RCC 7860 (cell line): Measurements from ENCODE around the gene TIMM13.
"Not testable (repeated sequence)": the region's sequence is repeated elsewhere in the genome, so short reads cannot be mapped to it uniquely, and the experiment has no call there.

Source experiments
- DNase-seq: peaks from one replicate; pipeline ENCODE4 v3.0.0-alpha.2; 2015; ENCODE audit warnings: low spot score
- FAIRE-seq: peaks from 2 replicates; lab custom pipeline; 2012; peaks lifted over from hg19 to GRCh38; lab: Jason Lieb, UNC

TIMM13 gene

GRCh38 chr19:2432131-2432848 lies 4.9 kb upstream of the TIMM13 start:
- DNase-seq (no peak), FAIRE-seq (no peak)

DNA sequence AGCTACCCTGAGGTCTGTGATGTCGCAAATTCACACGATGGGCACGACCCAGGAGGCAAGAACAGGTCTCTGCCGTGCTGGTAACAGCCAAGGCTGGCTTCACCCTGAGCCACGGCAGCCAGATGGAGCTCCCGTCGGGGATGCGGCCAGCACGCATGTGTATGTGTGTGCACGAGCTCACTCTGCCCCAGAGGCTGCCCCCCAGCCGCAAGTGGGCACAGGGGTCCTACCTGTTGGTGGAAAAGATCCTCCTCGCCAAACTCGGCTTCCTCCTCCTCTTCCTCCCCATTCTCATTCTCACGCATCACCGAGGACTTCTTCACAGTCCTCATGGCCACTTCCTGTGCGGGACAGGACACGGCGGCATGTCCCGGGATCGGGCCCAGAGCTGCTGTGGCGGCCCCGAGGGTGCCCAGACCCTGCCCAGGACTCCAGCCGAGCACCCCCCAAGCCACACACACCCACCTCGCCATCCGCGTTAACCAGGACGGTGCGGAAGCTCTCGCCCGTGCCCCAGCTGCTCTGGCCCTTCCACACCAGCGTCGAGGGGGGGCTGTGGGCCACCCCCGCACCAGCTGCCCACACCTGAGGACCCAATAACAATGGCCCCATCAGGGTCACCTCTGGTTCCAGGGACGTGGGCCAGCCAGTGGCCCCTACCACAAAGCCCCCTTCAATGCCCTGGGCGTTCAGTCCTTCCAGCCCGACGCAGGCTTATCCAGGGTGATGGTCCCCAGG lies 4.1 kb upstream of the TIMM13 start:
- no peak for DNase-seq
- no peak for FAIRE-seq

DNA sequence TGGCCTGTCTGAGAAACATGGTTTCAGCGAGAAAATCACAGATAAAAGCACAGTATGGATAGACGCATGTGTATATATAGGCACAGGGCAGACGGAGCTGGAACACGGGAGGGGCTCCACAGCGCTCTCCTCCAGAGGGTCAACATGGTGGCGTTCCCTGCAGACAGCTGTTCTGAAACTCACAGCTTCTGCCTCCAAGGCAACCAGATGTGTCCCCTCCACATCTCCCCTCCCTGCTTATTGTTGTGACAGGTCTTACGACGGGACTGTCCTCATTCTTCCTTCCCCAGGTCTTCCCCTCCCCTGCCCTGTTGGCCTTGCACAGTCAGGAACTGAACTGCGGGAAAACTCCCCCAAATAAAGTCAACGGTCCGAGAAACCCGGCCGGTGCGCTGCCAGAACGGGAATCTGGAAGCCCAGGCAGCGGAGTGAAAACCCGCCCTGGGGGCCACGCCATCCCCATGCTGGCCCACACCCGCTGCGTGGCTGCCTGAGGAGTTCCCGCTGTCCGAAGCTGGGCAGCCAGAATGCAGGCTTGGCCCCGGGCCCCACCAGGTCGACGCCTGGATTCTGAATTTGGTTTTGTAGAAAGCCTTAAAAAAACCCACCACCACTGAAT lies 2.6 kb upstream of the TIMM13 start:
- no peak for DNase-seq
- FAIRE-seq, result no peak

GRCh38 chr19:2428756-2429711 lies 1.6 kb upstream of the TIMM13 start:
- DNase-seq, result no peak
- FAIRE-seq, result no peak

GRCh38 chr19:2428321-2428690 lies 920 bp upstream of the TIMM13 start:
- FAIRE-seq, result no peak
- DNase-seq, result no peak

DNA sequence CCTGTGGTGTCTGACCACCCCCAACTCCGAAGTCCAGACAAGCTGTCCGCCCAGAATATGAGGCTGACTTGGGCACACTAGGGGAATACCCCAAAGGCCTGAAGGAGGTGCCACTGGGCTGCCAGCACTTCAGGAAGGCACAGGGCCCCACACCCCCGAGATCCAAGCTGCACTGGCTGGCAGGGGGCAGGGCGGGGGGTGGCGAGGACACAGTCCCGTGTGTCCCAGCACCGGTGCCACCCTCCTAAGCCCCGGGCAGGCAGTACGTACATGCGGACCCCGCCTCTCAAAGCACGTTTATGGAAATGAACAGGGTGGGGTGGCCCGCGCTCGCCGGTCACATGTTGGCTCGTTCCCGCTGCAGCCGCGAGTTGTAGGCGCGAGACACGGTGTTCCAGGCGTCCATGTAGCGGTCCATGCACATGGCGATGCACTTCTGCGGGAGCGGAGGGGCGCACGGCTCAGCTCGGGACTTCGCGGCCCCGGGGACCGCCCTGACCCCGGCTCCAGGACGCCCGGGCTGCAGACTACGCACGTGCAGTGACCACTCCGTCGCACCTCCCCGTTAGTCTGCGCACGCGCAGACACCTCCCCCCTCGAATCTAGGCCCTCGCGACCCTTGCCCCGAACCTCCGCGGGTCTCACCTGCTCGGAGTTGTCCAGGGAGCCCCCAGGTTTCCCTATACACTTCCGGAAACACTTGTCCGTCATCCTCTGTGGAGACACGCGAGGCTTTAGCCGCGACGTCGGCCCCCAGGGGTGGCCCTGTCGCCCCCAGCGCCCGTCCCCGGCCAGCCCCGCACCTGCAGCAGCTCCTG lies 566 bp downstream of the TIMM13 start:
- peak; percentile 13 for DNase-seq
- no peak for FAIRE-seq

- DNase-seq, result no peak
- FAIRE-seq, result no peak
Measured at GRCh38 chr19:2425622-2426581, 1.5 kb downstream of the TIMM13 start.

DNA sequence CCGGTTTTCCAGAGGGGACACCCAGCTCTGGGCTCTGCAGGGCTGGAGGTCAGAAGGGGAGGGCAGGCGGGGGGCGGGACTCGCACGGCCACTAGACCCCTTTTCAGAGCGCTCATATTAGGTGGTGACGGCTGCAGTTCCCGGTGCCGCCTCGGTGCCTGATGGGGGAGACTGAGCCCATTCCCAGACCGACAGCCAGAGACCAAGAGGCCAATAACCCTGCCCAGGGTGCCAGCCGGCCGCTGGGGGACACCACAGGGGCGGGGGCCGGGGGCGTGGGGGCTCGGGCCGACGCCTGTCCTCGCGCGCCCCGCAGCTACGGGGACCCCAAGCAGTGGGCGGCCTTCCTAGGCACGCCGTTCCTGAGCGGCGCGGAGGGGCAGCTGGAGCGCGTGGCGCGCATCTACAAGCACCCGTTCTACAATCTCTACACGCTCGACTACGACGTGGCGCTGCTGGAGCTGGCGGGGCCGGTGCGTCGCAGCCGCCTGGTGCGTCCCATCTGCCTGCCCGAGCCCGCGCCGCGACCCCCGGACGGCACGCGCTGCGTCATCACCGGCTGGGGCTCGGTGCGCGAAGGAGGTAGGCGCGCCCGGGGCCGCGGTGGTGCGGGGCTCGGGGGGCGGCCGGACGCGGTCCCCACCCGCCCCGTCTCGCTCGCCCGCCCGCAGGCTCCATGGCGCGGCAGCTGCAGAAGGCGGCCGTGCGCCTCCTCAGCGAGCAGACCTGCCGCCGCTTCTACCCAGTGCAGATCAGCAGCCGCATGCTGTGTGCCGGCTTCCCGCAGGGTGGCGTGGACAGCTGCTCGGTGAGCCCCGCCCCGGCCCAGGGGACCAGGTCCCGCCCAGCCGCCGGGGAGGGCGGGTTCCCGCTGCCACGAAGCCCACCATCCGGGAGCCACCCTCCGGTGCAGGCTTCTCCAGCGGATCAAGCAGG lies 2.4 kb downstream of the TIMM13 start:
- DNase-seq, result no peak
- no peak for FAIRE-seq

GRCh38 chr19:2423915-2424685 lies 3.3 kb downstream of the TIMM13 start:
- no peak for DNase-seq
- no peak for FAIRE-seq

- DNase-seq, result no peak
- no peak for FAIRE-seq
Measured at GRCh38 chr19:2423071-2423914, 4.1 kb downstream of the TIMM13 start.

- DNase-seq (no peak), FAIRE-seq (no peak)
Measured at GRCh38 chr19:2421581-2422306, 5.6 kb downstream of the TIMM13 start.

- FAIRE-seq (no peak), DNase-seq (no peak)
Measured at GRCh38 chr19:2420490-2420889, 6.9 kb downstream of the TIMM13 start.

DNA sequence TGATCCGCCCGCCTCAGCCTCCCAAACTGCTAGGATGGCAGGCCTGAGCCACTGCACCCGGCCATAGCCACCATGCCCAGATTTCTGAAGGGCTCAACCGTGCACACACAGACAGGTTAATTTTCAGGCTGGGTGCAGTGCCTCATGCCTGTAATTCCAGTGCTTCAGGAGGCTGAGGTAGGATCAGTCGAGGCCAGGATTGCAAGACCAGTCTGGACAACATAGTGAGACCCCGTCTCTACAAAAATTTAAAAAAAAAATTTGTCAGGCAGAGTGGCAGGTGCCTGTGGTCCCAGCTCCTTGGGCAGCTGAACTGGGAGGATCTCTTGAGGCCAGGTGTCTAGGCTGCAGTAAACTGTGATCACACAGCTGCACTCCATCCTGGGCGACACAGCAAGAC lies 7.6 kb downstream of the TIMM13 start:
- DNase-seq (no peak), FAIRE-seq (no peak)

DNA sequence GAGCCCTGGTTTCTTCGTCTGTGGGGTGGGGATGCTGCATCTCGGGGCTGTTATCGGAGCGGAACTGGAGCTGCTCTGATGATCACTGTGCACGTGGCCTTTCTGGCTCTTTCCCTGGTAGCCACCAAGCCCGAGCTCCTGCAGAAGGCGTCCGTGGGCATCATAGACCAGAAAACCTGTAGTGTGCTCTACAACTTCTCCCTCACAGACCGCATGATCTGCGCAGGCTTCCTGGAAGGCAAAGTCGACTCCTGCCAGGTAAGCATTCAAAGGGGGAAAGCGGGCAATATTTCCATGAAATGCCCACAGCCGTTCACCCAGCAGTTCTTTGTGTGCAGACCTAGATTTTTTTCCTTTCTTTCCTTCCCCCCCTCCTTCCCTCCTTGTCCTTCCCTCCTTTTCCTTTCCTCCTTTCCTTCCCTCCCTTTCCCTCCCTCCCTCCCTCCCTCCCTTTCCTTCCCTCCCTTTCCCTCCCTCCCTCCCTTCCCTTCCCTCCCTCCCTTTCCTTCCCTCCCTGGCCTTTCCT lies 9.4 kb downstream of the TIMM13 start:
- DNase-seq (no peak), FAIRE-seq (no peak)

- not testable (repeated sequence) for FAIRE-seq, DNase-seq
Measured at GRCh38 chr19:2417436-2417835, 9.9 kb downstream of the TIMM13 start.
